A549 (cell line): Measurements from ENCODE around the gene IPO11.

Experiments
- CTCF ChIP-seq: fragments of >200 bp; sonication (Bioruptor Twin); formaldehyde crosslinking; IDR thresholded peaks from 3 replicates; pipeline ENCODE4 v1.5.1; 2016
- POLR2A ChIP-seq: IDR thresholded peaks from 2 replicates; pipeline ENCODE4 v1.6.1; 2012; ENCODE audit warnings: mild to moderate bottlenecking, low read length

DNA sequence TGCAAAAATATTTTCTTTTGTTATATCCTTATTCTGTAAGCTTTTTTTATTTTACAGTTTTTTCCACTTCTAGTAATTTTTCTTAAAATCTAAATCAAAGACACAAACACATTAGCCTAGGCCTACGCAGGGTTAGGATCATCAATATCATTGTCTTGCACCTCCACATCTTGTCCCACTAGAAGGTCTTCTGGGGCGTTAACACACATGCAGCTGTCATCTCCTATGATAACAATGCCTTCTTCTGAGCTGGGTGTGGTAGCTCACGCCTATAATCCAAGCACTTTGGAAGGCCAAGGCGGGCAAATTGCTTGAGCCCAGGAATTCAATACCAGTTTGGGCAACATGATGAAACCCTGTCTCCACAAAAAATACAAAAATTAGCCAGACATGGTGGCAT lies 87.2 kb downstream of the IPO11 start:
- TF ChIP-seq CTCF (no peak), POLR2A (no peak)
